ENCODE results near the gene CNN2. TPM values are rescaled to one million over a fixed set of nuclear protein-coding genes. Genes with fewer than 3 reads are reported as not detected.

CNN2 gene
- total RNA-seq, 1 experiment from 2014 or later: 97.9 TPM

DNA sequence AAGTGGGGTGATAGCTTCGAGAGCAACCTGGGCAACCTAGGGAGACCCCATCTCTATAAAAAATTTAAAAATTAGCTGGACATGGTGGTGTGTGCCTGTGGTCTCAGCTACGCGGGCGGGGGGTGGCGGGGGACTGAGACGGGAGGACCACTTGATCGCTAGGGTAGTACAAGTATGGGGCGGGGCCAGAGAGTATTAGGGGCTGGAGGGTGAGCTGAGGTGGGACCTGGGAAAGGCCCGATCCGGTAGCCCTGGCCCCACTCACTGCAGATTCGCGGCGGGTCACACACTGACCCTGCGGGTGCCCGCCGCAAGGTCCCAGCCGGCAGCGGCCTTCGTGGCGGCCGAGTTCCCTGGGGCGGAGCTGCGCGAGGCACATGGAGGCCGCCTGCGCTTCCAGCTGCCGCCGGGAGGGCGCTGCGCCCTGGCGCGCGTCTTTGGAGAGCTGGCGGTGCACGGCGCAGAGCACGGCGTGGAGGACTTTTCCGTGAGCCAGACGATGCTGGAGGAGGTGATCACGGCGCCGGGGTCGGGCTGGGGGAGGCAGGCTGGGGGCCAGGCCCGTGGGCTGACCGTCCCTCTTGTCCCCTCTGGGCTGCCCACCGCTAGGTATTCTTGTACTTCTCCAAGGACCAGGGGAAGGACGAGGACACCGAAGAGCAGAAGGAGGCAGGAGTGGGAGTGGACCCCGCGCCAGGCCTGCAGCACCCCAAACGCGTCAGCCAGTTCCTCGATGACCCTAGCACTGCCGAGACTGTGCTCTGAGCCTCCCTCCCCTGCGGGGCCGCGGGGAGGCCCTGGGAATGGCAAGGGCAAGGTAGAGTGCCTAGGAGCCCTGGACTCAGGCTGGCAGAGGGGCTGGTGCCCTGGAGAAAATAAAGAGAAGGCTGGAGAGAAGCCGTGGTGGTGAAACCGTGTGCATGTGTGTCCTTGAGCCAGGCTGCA, 38.5 kb downstream of the CNN2 start:
- peak overlapping the region; percentile 54 for H2AFZ ChIP-seq (ENCODE audit: low read length)

DNA sequence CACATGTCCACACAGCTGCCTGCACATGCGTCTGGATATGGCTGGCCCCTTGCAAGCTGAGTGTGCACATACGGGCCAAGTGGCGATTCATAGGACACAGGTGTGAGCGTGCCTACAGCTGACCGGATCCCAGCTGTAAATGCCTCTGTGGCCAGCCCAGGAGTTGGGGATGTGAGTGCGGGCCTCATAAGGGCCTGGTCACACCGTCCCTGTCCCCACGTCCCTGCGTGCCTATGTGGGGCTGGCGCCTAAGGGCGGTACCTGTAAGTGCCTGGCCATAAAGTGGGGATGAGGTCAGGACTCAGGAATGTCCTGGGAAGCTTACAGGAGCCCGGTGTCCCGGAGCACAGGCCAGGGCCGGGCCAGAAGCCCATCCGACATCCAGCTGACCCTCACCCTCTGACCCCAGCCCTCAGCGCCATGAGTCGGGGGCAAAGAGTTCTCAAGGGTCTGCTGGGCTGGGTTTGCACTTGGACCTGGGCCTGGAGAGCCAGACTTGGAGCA, 39.2 kb downstream of the CNN2 start:
- no peaks in the 10 kb centered on the region for H3K27me3 ChIP-seq (ENCODE audit: low read length)
- peak; percentile 68 for ATAC-seq
- no peaks in the 10 kb centered on the region for H3K9me2 ChIP-seq (replicated peaks; ENCODE audit: low read length)
- H3K79me2 ChIP-seq (ENCODE audit: low read length): 0 out of 2 replicates have a peak, but pooled peaks cover 4% of the 10 kb centered on the region
- DNase-seq: peak; percentile 72
- H3K27ac ChIP-seq (ENCODE audit: low read length): peak overlapping the region; percentile 53
- H2AFZ ChIP-seq (ENCODE audit: low read length): no peak overlapping the region
- POLR2A ChIA-PET (ENCODE audit: unreplicated experiment): interaction anchor here (0.6 kb wide), 2 partner anchors 10 to 82 kb away, joined by 3 to 5 read pairs; partner anchors contain the start of gene WDR18
- no peak overlapping the region for H3K9ac ChIP-seq (ENCODE audit: low read length)
- H4K20me1 ChIP-seq (ENCODE audit: low read length): no peaks in the 10 kb centered on the region
- no peaks in the 10 kb centered on the region for H3K36me3 ChIP-seq (ENCODE audit: low read depth, low read length)
- H3F3A ChIP-seq (ENCODE audit: low read length, unreplicated experiment): no peaks in the 10 kb centered on the region
- CTCF ChIA-PET: no interaction called here
- H3K4me2 ChIP-seq (ENCODE audit: low read length): peak overlapping the region; percentile 87
- no peak for TF ChIP-seq EZH2phosphoT487 (IDR thresholded peaks at IDR 0.05; ENCODE audit: borderline replicate concordance, low read length)
- no peak for TF ChIP-seq EZH2 (IDR thresholded peaks at IDR 0.05; ENCODE audit: low read length, unreplicated experiment)
- TF ChIP-seq, protein P1, sequence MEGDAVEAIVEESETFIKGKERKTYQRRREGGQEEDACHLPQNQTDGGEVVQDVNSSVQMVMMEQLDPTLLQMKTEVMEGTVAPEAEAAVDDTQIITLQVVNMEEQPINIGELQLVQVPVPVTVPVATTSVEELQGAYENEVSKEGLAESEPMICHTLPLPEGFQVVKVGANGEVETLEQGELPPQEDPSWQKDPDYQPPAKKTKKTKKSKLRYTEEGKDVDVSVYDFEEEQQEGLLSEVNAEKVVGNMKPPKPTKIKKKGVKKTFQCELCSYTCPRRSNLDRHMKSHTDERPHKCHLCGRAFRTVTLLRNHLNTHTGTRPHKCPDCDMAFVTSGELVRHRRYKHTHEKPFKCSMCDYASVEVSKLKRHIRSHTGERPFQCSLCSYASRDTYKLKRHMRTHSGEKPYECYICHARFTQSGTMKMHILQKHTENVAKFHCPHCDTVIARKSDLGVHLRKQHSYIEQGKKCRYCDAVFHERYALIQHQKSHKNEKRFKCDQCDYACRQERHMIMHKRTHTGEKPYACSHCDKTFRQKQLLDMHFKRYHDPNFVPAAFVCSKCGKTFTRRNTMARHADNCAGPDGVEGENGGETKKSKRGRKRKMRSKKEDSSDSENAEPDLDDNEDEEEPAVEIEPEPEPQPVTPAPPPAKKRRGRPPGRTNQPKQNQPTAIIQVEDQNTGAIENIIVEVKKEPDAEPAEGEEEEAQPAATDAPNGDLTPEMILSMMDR (conservative IDR thresholded peaks at IDR 0.05; ENCODE audit: low read depth, low read length): no peak
- peaks cover 18% of the 10 kb centered on the region for H3K4me1 ChIP-seq (ENCODE audit: insufficient read depth, low read length)
- H3K9me3 ChIP-seq (ENCODE audit: low read length): no peaks in the 10 kb centered on the region
- BruUV-seq (replicated peaks): no TSS peak
- intact Hi-C loops (cut with micrococcal nuclease): loop anchor here (5.0 kb wide), 1 partner anchor 37 kb away; the partner anchor contains the start of gene GPX4
- peak overlapping the region; percentile 73; the same call in 1 of the 2 replicates for H3K4me3 ChIP-seq (ENCODE audit: low read length)

More for the DNA sequence above, 38.5 kb downstream of the CNN2 start:
- H3K4me1 ChIP-seq (ENCODE audit: insufficient read depth, low read length): peaks cover 18% of the 10 kb centered on the region
- intact Hi-C loops (cut with micrococcal nuclease): loop anchor here (5.0 kb wide), 1 partner anchor 37 kb away; the partner anchor contains the start of gene GPX4
- DNase-seq (peak; percentile 69), ATAC-seq (peak; percentile 63)
- peak overlapping the region; percentile 87 for H3K4me2 ChIP-seq (ENCODE audit: low read length)
- 0 out of 2 replicates have a peak, but pooled peaks cover 4% of the 10 kb centered on the region for H3K79me2 ChIP-seq (ENCODE audit: low read length)
- no TSS peak for BruUV-seq (replicated peaks)
- H3K9me2 ChIP-seq (replicated peaks; ENCODE audit: low read length): no peaks in the 10 kb centered on the region
- no peaks in the 10 kb centered on the region for H3K27me3 ChIP-seq (ENCODE audit: low read length)
- CTCF ChIA-PET: interaction anchor here (0.6 kb wide), 1 partner anchor 135 kb away, joined by 3 read pairs; no protein-coding TSS in a partner anchor
- H3F3A ChIP-seq (ENCODE audit: low read length, unreplicated experiment): no peaks in the 10 kb centered on the region
- peak overlapping the region; percentile 53 for H3K27ac ChIP-seq (ENCODE audit: low read length)
- TF ChIP-seq EZH2phosphoT487 (IDR thresholded peaks at IDR 0.05; ENCODE audit: borderline replicate concordance, low read length): no peak
- TF ChIP-seq, protein P1 (conservative IDR thresholded peaks at IDR 0.05; ENCODE audit: low read depth, low read length): peak; percentile 59
- no peaks in the 10 kb centered on the region for H4K20me1 ChIP-seq (ENCODE audit: low read length)
- H3K4me3 ChIP-seq (ENCODE audit: low read length): no peak overlapping the region
- no peak overlapping the region for H3K9ac ChIP-seq (ENCODE audit: low read length)
- H3K36me3 ChIP-seq (ENCODE audit: low read depth, low read length): no peaks in the 10 kb centered on the region
- POLR2A ChIA-PET (ENCODE audit: unreplicated experiment): interaction anchor here (0.6 kb wide), 2 partner anchors 11 to 81 kb away, joined by 3 to 5 read pairs; partner anchors contain the start of gene WDR18
- H3K9me3 ChIP-seq (ENCODE audit: low read length): no peaks in the 10 kb centered on the region
